Measurements from ENCODE around the gene LENG8. TPM values are rescaled to one million over a fixed set of nuclear protein-coding genes. Genes with fewer than 3 reads are reported as not detected.

The LENG8 gene
- total RNA-seq, 2 donors from 2014 or later = 32.1 to 36.4 TPM

DNA sequence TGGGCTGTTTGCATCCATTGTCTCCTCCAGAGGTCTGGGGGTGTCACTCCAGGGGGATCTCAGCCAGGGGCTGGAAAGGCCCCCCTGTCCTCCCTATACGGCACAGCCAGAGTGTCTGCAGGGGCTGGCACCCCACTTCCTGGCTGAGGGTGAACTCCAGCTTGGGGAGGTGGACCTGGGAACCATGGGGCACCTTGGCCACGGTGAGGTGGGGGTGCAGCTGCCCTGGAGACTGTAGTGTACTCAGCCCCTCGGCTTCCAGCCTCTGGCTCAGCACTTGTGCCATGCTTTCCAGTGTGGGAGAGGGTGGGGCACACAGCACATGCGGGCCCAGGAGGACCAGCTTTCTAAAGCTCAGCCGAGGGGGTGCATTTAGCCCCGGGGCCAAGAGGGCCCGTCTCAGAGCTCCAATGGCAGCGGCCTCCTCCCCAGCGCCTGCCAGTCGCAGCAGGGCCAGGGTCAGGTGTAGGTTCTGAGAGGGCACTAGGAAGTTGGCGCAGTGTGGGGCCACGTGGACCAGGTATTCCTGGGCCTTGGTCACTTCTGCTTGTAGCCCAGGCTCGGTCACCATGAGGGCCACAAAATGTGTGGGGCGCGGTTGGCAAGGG lies 13.2 kb downstream of the LENG8 start:
- Histone ChIP-seq H3K27ac (peak overlapping the region; percentile 96 to 97), H3K9me3 (no peaks in the 10 kb centered on the region), H3K36me3 (peaks cover 49% of the 10 kb centered on the region), H3K4me1 (peaks cover 0 to 36% of the 10 kb centered on the region in 2 donors), H3K4me3 (peak overlapping the region; percentile 53 to 72), H3K27me3 (no peaks in the 10 kb centered on the region)
- no peak for DNase-seq (ENCODE audit: low spot score)
- TF ChIP-seq, protein P1, sequence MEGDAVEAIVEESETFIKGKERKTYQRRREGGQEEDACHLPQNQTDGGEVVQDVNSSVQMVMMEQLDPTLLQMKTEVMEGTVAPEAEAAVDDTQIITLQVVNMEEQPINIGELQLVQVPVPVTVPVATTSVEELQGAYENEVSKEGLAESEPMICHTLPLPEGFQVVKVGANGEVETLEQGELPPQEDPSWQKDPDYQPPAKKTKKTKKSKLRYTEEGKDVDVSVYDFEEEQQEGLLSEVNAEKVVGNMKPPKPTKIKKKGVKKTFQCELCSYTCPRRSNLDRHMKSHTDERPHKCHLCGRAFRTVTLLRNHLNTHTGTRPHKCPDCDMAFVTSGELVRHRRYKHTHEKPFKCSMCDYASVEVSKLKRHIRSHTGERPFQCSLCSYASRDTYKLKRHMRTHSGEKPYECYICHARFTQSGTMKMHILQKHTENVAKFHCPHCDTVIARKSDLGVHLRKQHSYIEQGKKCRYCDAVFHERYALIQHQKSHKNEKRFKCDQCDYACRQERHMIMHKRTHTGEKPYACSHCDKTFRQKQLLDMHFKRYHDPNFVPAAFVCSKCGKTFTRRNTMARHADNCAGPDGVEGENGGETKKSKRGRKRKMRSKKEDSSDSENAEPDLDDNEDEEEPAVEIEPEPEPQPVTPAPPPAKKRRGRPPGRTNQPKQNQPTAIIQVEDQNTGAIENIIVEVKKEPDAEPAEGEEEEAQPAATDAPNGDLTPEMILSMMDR (IDR thresholded peaks at IDR 0.05) = no peak

DNA sequence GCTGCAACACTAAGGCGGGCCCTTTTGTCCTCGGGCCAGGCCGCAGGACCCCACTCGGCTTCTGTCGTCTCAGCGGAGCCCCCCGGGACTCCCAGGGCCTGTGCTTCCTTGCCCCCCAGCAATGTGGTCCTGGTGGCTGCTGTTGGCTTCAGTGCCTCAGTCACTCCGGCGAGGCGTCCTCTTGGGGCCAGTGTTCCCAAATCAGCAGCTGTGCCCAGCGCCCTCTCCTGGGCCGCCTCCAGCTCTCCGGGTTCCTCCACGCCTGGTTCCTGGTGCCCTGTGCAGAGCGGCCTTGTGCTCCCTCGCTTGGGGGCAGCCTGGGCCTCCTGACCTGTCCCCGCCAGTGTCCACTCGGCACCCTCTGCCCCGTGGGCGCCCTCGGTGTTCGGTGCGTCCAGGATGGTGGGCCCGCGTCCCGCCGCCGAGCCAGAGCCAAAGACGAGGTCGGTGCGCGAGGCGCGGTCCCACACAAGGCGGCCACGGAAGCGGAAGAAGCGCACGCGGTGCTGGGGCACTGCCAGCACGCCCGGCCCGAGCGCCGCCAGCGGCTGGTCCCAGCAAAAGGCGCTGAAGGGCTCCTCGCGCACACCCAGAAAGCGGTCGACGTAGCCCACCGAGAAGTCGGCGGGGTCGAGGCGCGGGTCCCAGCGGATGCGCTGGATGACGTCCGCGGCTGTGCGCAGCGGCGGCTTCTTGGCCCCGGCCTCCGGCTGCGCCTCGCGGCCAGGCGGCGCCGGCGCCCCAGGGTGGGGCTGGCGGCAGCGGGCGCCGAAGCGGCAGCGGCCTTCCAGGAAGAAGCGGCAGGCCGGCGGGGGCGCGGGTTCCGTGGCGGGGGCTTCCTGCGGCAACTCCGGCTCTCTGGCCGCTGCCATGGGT lies 13.9 kb downstream of the LENG8 start:
- H3K9me3 ChIP-seq = no peaks in the 10 kb centered on the region
- no peaks in the 10 kb centered on the region for H3K27me3 ChIP-seq
- TF ChIP-seq, protein P1 (IDR thresholded peaks at IDR 0.05) = peak in 1 of 2 donors; percentile 44
- H3K4me1 ChIP-seq = peaks cover 0 to 36% of the 10 kb centered on the region in 2 donors
- peaks cover 41% of the 10 kb centered on the region for H3K36me3 ChIP-seq
- H3K27ac ChIP-seq = peak overlapping the region; percentile 96 to 97
- no peak for DNase-seq (ENCODE audit: low spot score)
- peak overlapping the region; percentile 53 to 72 for H3K4me3 ChIP-seq

DNA sequence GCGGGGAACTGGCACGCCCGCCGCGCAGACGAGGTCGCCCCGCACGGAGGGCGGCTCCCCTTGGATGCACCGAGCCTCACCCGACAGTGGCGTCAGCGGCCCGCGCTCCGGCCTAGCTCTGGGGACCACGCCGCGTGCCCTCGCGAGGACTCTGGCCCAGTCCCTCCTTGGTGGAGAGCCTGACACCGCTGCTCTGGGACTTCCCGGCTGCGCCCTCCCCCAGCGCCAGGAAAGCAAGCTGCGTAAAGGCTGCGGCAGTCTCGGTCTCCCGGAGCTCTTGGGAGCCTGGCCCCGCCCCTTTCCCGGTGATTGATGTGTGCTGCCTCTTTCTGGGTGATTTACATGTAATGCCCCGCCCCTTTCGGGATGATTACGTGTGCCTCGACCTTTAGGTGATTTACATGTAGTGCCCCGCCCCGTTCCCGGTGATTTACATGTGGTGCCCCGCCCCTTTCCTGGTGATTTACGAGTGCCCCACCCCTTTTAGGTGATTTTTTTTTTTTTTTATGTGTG lies 14.6 kb downstream of the LENG8 start, which contains the start of gene LENG9:
Gene LENG9, minus strand, starts transcription at position 248 of the 513 bp plus-strand sequence. CDS start 252 bp downstream, outside the sequence.
- DNase-seq (ENCODE audit: low spot score) = peak; percentile 100
- TF ChIP-seq, protein P1 (IDR thresholded peaks at IDR 0.05) = no peak
- Histone ChIP-seq H3K36me3 (peaks cover 34% of the 10 kb centered on the region), H3K27ac (peak within 1 kb of the TSS; percentile 96 to 97), H3K9me3 (no peaks in the 10 kb centered on the region), H3K4me3 (peak within 1 kb of the TSS; percentile 53 to 72), H3K27me3 (no peaks in the 10 kb centered on the region), H3K4me1 (peaks cover 0 to 36% of the 10 kb centered on the region in 2 donors)

DNA sequence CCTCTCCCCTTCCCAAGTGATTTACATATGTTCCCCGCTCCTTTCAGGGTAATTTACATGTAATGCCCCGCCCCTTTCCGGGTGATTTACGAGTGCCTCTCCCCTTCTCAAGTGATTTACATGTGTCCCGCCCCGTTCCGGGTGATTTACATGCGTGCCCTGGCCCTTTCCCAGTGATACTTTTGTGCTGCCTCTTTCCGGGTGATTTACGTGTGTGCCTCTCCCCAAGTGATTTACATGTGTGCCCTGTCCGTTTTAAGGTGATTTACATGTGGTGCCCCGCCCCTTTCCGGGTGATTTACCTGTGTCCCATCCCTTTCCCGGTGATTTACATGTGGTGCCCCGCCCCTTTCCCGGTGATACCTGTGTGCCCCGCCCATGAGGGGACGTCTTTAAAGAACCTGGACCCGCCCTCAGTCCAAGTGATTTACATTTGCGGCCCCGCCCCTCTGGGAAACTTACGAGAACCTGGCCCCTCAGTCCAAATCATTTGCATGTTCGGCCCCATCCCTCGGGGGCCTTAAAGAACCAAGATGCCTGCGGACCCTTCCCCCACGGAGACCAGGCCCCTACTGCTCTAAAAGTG lies 15.1 kb downstream of the LENG8 start:
- Histone ChIP-seq H3K9me3 (no peaks in the 10 kb centered on the region), H3K4me3 (peak overlapping the region; percentile 53 to 72), H3K27ac (peak overlapping the region; percentile 96 to 97), H3K4me1 (peaks cover 0 to 36% of the 10 kb centered on the region in 2 donors), H3K27me3 (no peaks in the 10 kb centered on the region), H3K36me3 (peaks cover 29% of the 10 kb centered on the region)
- DNase-seq (ENCODE audit: low spot score) = peak; percentile 89
- TF ChIP-seq, protein P1 (IDR thresholded peaks at IDR 0.05) = no peak

DNA sequence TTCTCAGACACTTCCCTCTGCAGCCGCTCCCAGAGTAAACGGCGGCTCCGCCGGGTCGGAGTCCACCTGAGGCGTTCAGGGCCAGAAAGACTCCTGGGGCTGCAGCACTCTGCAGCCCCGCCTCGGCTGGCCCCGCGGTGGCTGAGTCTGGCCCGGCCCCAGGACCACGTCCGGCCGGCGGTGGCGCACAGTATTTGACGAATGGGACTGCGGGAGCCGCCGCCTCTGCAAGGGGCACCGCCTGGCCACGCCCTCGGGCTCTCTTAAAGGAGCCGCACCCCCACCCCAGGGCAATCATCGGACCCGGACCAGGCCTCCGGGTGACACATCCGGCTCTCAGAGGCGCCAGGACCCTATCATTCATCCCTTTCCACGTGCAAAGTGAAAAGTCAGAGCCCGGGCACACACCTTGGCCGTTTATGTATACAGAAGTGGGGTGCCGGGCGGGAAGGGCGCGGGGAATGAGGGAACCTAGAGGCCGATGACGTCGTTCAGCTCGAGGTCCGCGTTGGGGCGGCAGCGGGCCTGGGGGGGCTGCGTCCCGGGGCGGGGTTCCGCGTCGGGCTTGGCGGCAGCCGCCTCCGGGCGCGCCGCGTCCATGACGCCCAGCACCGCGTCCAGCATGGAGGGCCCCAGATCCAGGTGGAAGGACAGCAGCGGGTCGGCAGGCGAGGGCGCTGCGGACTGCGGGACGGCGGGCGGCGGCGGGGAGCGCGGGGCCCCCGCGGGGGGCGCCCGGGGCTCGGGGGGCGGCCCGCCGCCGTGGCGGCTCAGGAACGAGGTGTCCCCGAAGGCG lies 15.8 kb downstream of the LENG8 start:
- Histone ChIP-seq H3K27me3 (no peaks in the 10 kb centered on the region), H3K9me3 (no peaks in the 10 kb centered on the region), H3K27ac (peak overlapping the region; percentile 96 to 97), H3K36me3 (peaks cover 22% of the 10 kb centered on the region), H3K4me1 (peaks cover 0 to 40% of the 10 kb centered on the region in 2 donors), H3K4me3 (peak overlapping the region; percentile 53 to 72)
- peak; percentile 94 for DNase-seq (ENCODE audit: low spot score)
- TF ChIP-seq, protein P1 (IDR thresholded peaks at IDR 0.05) = peak in 1 of 2 donors; percentile 34
